ENCODE results near the gene FHL3.

DNA sequence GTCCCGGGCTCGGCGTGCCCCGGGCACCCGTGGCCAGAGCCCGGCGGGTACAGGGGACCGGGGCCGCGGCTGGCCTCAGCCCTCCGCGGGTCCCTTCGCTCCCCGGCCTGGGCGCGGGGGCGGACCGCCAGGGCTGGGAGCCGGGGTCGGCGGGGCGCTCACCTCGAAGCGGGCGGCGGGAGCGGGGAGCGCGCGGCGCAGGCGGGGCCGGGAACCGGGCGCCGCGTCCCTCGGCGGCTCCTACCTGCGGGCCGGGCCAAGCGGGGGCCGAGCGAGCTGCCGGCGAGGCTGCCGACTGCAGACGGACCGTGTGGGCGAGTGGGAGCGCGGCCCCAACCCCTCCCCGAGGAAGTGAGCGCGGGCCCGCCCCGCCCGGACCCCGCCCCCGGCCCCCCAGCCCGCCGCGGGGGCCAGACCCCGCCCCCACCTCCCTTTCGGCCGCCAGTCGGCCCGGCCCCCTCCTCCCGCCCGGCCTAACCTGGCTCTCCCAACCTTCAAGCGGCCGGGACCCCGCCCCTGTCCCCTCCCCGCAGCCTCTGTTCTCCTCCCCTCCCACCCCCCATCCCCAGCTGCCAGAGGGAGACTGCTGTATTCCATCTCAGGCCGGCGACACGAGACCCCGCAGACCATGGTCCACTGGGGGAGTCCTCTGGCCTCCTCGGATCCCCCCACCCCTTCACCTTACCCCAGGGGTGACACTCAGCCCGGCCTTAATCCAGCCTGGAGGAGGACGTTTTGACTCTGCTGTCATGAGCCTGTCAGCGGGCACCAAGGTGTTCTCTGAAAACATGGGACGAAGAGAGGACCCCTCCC lies at the start of gene FHL3:
- TF ChIP-seq CTCF (IDR thresholded peaks at IDR 0.05) (no peak), POLR2A (IDR thresholded peaks at IDR 0.05) (no peak)

Data from body of pancreas (tissue), 4 donors.